ENCODE measurements around the gene CTNNB1. TPM values are rescaled to one million over a fixed set of nuclear protein-coding genes. Genes with fewer than 3 reads are reported as not detected.

CTNNB1 gene
- total RNA-seq, 1 donor from 2014 or later = 1,006 TPM

DNA sequence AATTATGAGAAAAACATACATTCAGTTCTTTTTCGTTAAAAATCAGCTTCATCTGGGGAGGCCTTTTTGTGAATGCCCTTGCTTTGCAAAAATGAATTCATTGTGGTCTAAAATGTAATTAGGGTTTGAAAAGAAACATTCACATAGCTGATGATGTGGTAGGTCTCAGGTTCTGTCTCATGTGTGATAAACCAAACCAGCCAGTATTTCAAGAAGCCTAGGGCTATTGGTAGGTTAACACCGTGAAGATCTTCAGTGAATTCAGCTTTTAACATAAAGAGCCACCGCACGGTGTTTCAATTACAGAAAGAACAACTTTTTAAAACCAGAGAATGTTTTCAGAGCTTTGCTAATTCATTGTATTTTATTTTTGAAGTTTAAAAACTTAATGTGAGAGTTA lies 41.9 kb downstream of the CTNNB1 start:
- Histone ChIP-seq H3K27me3 (ENCODE audit: control insufficient read depth, insufficient read depth, low read length) (no peaks in the 10 kb centered on the region), H3K4me3 (ENCODE audit: low read depth, low read length) (no peak overlapping the region), H3K36me3 (ENCODE audit: control insufficient read depth, insufficient read depth, low read length) (peaks cover 18% of the 10 kb centered on the region)
- TF ChIP-seq, protein P1, sequence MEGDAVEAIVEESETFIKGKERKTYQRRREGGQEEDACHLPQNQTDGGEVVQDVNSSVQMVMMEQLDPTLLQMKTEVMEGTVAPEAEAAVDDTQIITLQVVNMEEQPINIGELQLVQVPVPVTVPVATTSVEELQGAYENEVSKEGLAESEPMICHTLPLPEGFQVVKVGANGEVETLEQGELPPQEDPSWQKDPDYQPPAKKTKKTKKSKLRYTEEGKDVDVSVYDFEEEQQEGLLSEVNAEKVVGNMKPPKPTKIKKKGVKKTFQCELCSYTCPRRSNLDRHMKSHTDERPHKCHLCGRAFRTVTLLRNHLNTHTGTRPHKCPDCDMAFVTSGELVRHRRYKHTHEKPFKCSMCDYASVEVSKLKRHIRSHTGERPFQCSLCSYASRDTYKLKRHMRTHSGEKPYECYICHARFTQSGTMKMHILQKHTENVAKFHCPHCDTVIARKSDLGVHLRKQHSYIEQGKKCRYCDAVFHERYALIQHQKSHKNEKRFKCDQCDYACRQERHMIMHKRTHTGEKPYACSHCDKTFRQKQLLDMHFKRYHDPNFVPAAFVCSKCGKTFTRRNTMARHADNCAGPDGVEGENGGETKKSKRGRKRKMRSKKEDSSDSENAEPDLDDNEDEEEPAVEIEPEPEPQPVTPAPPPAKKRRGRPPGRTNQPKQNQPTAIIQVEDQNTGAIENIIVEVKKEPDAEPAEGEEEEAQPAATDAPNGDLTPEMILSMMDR (IDR thresholded peaks at IDR 0.05; ENCODE audit: insufficient read depth, low read length, severe bottlenecking) = no peak
- DNase-seq (ENCODE audit: low read depth) (no peak), FAIRE-seq (no peak)

DNA sequence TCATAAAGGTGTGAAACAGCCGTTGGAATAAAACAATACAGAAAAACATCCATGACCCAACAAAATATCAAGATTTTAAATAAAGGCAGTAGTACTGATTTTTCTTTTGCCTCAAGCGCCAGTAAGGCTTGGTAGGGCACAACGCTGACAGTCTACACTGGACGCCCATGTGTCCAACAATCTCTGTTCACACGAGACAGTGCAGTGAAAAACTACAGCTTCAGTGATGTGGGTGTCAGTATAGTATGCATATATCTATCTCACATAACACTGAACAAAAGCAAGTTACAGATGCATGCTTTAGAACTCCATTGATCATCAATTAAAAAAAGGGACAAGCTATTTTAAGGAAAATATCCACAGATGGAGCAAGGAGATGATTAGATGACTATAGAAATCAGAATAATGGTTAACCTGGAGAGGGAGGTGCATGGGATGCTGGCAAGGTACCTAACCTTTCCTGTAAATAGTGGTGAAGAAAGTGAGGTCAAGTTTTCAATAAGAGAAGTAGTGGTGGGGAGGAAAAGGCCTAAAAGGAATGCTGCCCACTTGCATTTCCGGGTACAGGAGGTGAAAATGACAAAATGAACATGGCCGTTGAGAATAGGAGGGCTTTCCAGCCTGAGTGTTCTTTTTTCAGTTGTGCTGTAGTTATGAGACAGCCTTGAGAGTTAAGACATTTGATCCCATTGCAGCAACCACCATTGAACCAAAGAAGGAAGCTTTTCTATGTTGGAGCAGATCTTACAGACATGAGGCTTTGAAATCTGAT lies 42.7 kb downstream of the CTNNB1 start:
- TF ChIP-seq, protein P1 (IDR thresholded peaks at IDR 0.05; ENCODE audit: insufficient read depth, low read length, severe bottlenecking) = no peak
- Histone ChIP-seq H3K36me3 (ENCODE audit: control insufficient read depth, insufficient read depth, low read length) (peaks cover 15% of the 10 kb centered on the region), H3K27me3 (ENCODE audit: control insufficient read depth, insufficient read depth, low read length) (no peaks in the 10 kb centered on the region), H3K4me3 (ENCODE audit: low read depth, low read length) (no peak overlapping the region)
- DNase-seq (ENCODE audit: low read depth) (no peak), FAIRE-seq (no peak)

DNA sequence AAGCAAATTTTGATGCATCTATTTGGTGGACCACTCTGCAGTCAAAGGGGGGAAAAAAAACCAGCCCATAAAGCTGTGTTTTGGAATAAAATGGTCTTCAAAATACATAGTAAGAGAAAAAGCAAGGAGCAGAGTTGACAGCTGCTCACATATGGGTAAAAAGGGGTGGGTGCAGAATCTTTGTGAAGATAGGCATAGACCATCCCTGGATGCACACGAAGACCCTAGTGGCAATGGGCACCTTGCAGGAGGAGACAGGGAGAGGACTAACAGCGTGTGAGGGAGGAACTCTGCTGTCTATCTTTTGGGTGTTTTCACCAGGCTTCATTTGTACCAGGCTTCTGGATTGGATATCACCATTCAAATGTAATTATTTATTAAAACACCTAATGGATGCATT lies 43.9 kb downstream of the CTNNB1 start:
- H3K4me3 ChIP-seq (ENCODE audit: low read depth, low read length) = no peak overlapping the region
- peaks cover 6% of the 10 kb centered on the region for H3K36me3 ChIP-seq (ENCODE audit: control insufficient read depth, insufficient read depth, low read length)
- DNase-seq (ENCODE audit: low read depth) (no peak), FAIRE-seq (peak; percentile 79)
- TF ChIP-seq, protein P1 (IDR thresholded peaks at IDR 0.05; ENCODE audit: insufficient read depth, low read length, severe bottlenecking) = no peak
- no peaks in the 10 kb centered on the region for H3K27me3 ChIP-seq (ENCODE audit: control insufficient read depth, insufficient read depth, low read length)

DNA sequence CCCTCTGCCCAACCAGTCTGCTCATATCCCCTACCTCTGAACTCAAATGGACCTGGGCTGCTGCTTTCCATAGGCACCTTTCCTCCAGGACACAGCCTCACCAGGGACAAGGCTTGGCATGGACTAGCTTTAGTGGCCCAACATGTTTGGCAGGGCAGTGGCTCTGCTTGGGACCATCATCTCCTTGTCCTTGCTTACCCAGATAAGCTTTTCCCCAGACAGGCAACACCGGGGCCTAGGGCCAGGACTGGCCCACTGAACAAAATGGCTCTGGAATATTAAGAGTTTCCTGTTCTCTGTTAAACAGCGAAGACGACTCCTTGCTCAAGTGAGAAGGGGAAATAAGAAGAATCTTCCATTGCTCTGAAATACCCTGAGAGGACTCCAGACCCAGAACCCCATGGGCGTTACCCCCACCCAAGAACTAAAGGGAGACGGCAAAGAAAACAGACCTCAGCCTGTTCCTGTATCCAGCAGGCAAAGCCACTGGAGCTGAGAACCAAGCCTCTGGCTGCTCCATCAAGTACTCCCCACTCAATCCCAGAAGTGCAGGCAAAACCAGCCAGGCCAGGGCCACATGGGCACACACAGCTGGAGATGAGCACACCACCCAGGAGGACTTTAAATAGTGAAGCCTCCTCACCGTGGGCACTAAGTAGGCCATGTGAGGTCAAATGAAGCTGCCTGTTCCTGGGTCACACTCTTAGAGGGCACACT lies 45.5 kb downstream of the CTNNB1 start:
- DNase-seq (ENCODE audit: low read depth) (no peak), FAIRE-seq (peak; percentile 23)
- Histone ChIP-seq H3K4me3 (ENCODE audit: low read depth, low read length) (no peak overlapping the region), H3K36me3 (ENCODE audit: control insufficient read depth, insufficient read depth, low read length) (peaks cover 2% of the 10 kb centered on the region), H3K27me3 (ENCODE audit: control insufficient read depth, insufficient read depth, low read length) (no peaks in the 10 kb centered on the region)
- TF ChIP-seq, protein P1 (IDR thresholded peaks at IDR 0.05; ENCODE audit: insufficient read depth, low read length, severe bottlenecking) = no peak

DNA sequence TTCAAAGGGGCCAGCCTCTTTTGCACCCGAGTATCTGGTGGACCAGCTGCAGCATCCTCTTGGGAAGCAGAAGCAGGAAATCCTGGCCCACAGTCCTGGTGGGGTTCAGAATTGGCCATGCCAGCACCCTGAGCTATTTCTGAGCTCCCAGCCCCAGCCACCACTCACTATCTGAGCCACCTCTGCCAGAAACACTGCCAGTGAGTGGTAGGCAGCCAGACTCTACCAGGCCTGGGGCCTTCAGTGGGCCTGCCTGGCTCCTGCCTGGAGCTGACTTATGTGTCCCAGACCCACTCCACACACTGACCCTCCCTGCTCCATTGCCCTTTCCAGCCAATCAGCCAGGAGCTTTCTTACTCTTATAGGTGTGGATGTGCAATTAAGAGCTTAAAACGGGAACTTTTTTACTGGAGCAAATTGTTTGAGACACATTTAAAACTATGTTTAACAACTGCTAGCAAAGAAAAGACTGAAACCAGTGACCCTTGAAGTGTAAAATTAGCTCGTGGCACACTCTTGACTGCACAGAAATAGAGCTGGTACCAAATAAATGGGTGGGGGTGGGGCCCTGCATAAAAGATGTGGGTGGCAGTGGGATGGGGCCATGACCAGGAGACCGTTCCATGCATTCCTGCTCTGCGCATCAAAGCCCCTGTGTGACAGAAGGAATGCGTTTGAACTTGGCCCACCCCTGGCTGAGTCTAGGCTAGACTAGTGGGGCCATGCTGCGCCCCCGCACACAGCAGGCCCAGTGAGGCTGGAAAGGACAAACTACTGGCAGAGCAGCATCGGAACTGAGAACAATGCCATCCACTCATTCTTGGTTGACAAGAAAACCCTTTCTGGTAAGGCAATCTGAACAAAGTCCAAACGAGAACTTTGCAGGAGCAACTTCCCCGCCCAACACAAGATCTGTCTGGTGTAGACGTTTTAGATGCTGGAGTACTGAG lies 48.0 kb downstream of the CTNNB1 start:
- FAIRE-seq = no peak
- no peak for DNase-seq (ENCODE audit: low read depth)
- H3K4me3 ChIP-seq (ENCODE audit: low read depth, low read length) = no peak overlapping the region
- H3K36me3 ChIP-seq (ENCODE audit: control insufficient read depth, insufficient read depth, low read length) = no peaks in the 10 kb centered on the region
- TF ChIP-seq, protein P1 (IDR thresholded peaks at IDR 0.05; ENCODE audit: insufficient read depth, low read length, severe bottlenecking) = no peak
- H3K27me3 ChIP-seq (ENCODE audit: control insufficient read depth, insufficient read depth, low read length) = no peaks in the 10 kb centered on the region

Measured in bronchial epithelial cell (primary cell).